CD4-positive, alpha-beta T cell treated with Interleukin-21 for 1 hour (primary cell): ENCODE data around the gene TRAF3.

Experiments
- DNase-seq: peaks from one replicate; pipeline ENCODE4 v3.0.0-alpha.2; 2020

TRAF3 gene

GRCh38 chr14:102778338-102779083 lies 1.3 kb downstream of the TRAF3 start:
- DNase-seq: peak; percentile 28

- no peak for DNase-seq
These were observed 1.8 kb downstream of the TRAF3 start for GRCh38 chr14:102779084-102779462.

DNA sequence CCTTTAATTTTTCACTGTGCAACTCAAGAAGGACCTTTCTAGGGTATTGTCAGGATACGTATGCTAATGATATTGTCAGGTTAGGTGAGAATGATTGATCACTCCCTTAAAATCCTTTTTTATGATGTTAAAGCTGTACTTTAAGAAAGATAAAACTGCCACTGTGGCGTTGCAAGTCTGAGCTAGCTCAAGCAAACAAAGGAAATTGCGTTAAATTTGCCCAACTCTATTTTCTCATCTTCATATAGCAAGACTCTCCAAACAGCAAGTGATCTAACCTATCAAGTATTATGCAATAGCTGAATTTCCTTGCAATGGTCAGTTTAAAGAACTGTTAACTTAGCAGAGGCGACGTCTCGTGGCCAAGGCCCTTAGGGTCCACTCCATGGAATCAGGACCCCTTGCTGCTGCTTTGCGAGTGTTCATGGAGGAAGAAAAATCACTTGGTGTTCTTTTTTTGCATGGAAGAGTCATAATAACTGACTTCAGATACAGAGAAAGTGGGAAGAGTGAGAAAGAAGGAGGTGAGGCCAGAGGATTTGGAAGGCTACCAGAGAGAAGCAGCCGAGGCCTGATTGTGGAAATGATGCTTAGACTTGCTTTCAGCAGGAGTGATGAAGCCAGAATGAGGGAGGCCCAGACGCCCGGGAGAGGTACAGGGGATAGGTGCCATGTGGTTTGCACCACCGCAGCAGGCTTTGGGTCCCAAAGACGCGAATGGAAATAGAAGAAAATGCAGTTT lies 2.5 kb downstream of the TRAF3 start:
- no peak for DNase-seq

DNA sequence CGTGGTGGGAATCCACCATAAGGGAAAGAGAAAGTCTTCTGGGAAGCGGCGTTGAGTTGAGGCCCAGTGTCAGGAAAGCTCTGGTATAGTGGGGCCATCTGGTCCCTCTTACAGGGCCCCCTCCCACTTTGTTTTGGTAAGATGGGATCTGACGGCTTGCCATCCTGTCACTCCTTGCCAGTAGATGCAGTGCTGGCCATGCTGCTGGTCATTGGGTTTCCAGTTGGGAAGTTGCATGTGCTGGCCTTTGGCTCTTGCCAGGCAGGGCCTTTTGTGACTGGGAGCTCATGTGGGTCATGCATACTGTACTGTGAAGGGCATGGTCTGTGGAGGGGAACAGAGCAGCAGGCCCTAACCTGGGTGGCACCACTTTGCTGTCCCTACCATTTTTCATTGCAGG lies 3.8 kb downstream of the TRAF3 start:
- no peak for DNase-seq

GRCh38 chr14:102782974-102783373 lies 5.7 kb downstream of the TRAF3 start:
- DNase-seq: no peak

- no peak for DNase-seq
These were observed 7.8 kb downstream of the TRAF3 start for GRCh38 chr14:102784892-102785594.

GRCh38 chr14:102785595-102785963 lies 8.3 kb downstream of the TRAF3 start:
- no peak for DNase-seq

DNA sequence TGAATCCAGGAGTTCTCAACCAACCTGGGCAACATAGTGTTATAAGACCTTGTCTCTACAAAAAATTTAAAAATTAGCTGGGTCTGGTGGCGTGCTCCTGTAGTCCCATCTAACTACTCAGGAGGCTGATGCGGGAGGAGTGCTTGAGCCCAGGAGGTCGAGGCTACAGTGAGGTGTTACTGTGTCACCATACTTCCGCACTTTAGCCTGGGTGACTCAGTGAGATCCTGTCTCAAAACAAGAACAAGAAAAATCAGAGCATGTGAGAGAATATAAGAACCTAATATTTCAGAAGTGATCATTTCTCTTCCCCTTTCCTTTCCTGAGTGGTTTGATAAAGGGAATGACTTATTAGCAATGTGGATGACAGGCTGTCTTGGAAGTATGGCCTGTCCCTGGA lies 9.5 kb downstream of the TRAF3 start:
- no peak for DNase-seq

DNA sequence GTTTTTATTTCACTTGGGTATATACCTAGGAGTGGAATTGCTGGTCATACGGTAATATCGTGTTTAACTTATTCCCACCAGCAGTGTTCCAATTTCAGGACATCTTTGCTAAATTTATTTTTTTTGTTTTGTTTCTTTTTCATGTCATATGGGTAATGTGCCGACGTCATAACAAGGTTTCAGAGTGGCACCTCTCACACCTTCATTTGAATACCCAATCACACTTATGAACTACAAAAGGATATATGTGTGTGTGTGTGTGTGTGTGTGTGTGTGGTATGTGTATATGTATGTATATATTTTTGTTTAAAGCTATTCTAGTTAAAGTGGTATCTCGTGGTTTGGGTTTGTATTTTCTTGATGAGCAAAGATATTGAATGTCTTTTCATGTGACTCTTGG lies 12.1 kb downstream of the TRAF3 start:
- DNase-seq: peak; percentile 34

- DNase-seq: no peak
These were observed 16.5 kb downstream of the TRAF3 start for GRCh38 chr14:102793531-102794328.

- peak; percentile 60 for DNase-seq
These were observed 18.0 kb downstream of the TRAF3 start for GRCh38 chr14:102795060-102795925.

DNA sequence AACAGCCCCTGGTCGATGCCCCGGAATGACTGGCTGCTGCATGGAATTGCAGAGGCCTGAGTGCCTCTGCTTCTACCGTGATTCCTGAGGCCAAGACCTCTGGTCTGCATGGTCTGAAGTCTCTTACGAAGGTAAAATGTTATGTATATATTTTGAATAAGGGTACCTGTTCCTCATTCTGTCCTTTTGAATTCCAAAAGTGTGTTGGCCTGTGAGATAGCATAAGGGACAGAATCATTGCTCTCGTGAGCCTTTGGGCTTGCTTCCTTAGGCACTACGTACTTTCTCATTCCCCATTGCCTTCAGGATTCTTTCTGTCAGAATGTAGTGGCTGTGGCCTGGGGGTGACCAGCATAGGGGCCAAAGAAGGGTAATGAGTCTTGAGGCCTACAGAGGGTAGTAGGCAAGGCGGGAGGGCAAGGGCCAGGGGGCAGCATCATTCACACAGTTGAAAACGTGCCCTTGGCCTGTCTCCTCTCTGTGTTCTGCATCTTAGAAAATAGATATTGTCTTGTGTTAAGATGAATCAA lies 19.5 kb downstream of the TRAF3 start:
- DNase-seq: no peak

DNA sequence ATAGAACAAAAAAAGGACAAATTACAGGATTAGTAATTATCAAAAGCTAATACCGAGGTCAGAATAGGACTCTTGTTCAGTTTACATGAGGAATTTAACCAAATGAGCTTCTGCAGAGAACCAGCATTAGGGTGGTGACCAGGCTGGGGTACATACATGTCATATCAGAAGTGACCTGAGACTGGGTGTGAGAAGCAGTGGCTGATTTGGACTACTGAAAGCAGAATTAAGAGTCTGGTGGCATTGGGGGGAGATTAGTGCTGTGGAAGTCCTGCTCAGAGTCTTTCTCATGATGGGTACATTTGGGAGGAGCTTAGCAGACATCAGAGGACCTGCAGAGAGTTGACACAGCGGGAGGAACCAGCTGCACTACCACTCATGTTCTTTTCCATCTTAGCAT lies 21.7 kb downstream of the TRAF3 start:
- DNase-seq: no peak

DNA sequence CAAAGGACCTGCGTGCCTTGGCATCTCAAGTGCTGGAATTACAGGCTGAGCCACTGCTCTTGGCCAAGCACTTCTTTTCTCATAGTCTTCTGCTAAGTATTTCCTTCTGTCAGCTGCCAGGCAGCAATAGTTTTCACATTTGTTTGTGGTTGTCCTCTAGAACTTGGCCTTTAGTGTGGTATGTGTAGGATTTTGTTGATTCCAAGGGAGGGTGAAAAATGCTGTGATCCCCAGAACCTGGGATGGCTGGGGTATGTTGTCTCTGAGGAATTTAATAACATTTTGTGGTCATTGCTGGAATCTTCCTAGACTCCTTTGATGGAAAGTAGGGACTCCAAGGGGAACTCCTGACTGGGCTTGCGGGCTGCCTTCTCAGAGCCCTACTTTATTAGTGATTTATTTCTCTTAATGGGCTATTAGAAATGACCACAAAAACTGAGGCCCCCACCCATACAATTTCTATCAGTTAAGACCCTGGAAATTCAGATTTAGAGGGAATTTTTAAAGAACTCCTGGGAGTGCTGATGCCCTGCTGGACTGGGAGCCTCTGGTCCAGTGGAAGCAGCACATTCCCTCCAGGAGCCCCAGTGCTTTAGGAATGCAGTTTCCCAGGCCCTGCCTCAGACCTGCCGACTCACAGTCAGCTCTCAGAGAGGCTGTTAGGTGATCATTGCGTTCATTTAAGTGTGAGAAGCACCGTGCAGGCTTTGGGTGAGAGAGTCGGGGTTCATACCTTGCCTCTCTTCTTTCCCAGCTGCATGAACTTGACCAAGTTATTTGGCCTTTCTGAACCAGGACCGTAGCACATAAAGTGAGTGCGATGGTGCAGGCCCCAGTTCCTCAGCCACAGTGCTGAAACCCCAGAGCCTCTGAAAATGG lies 22.7 kb downstream of the TRAF3 start:
- DNase-seq: no peak

GRCh38 chr14:102802834-102803523 lies 25.7 kb downstream of the TRAF3 start:
- no peak for DNase-seq

- no peak for DNase-seq
These were observed 27.6 kb downstream of the TRAF3 start for GRCh38 chr14:102804858-102805257.

- peak; percentile 50 for DNase-seq
These were observed 28.2 kb downstream of the TRAF3 start for GRCh38 chr14:102805371-102805891.

DNA sequence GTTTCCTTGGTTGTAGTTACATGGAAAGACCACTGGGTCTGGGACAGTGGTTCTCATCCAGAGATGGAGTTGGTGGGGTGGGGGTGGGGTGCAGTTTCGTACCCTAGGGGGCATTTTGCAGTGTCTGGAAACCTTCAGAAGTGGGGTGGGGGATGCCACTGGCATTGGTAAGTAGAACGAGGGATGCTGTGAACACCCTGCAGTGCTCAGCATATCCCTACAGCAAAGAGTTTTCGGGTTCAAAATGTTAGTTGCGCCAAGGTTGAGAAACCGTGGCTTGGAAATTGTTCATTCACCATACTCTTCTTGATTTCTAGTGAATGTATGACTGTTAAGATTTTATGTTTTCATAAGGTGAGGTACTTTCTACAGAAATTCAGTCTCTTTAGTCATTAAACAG lies 28.7 kb downstream of the TRAF3 start:
- DNase-seq: no peak

DNA sequence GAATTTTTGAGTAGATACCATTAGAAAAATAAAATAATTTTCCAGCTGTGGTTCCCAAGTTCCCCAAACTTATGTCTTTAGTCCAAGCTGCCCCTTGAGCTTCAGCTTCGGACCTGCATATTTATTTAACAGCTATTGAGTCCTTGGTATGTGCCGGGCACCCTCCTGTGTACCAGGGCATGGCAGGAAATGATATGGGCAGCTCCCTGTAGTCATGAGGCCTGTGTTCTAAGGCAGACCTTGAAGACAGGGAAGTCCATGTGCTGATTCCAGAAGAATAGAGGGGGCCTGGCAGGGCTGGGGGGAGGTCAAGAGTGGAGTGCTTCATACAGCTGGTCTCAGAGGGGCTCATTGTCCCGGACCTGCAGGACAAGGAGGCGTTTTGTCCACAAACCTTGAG lies 29.2 kb downstream of the TRAF3 start:
- DNase-seq: no peak

DNA sequence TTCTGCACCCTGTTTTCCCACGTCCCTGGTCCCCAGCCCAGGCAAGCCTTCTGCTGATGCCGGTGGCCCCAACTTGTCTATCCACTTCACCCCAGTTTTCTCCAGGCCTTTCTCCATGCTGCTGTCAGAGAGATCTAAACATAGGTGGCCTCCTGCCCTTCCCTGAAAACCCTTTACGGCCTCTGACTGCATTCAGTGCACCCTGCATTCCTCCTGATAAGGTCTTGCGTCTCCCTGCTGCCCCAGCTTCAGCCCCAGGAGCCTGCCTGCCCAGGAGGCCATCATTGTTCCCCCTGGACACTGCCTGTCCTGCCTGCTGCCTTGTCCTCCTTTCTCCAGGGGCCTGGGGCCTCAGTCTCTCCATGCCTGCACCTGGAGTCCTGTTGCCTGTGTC lies 29.8 kb downstream of the TRAF3 start:
- DNase-seq: no peak
